OCI-LY7 (cell line): ENCODE results near the gene ZNF576. TPM values are rescaled to one million over a fixed set of nuclear protein-coding genes. Genes with fewer than 3 reads are reported as not detected.

Experiments
- BruUV-seq: library from RNA; stranded (reverse); fragments of 400-500 nt; replicated peaks from 2 replicates; lab custom pipeline; 2021; lab: Mats Ljungman, UMichigan
- CTCF ChIA-PET: fragments of 300-600 bp; sonication (Branson Sonifier 250); formaldehyde crosslinking; loops from one replicate; lab custom pipeline; 2022; ENCODE audit warnings: antibody characterized with exemption; ENCODE audit not compliant: unreplicated experiment; lab: Charles Lee
- POLR2A ChIA-PET: fragments of 300-600 bp; sonication (Branson Sonifier 250); formaldehyde crosslinking; loops from one replicate; lab custom pipeline; 2022; ENCODE audit warnings: antibody characterized with exemption; lab: Charles Lee
- DNase-seq: peaks from one replicate; pipeline ENCODE4 v3.0.0-alpha.2; 2015; ENCODE audit warnings: low spot score
- H2AFZ ChIP-seq: fragments of 200-600 bp; sonication (generic), shearing (Covaris generic); 2 replicates; pipeline ENCODE4 v1.6.1; 2014; ENCODE audit warnings: mild to moderate bottlenecking, antibody characterized with exemption, low read length, moderate library complexity
- H3K27ac ChIP-seq: fragments of 200-600 bp; sonication (generic); 2 replicates; pipeline ENCODE4 v1.5.1; 2014; ENCODE audit warnings: mixed run types, low read depth, mild to moderate bottlenecking, moderate library complexity, low read length, inconsistent platforms; ENCODE audit not compliant: poor library complexity, severe bottlenecking
- H3K36me3 ChIP-seq: fragments of 200-600 bp; sonication (generic); 2 replicates; pipeline ENCODE4 v1.6.1; 2014; ENCODE audit warnings: mild to moderate bottlenecking, antibody characterized with exemption, low read length, moderate library complexity, mixed read lengths; ENCODE audit not compliant: insufficient read depth
- H3K4me1 ChIP-seq: fragments of 200-600 bp; sonication (generic); 2 replicates; pipeline ENCODE4 v1.5.1; 2014; ENCODE audit warnings: mild to moderate bottlenecking, low read length; ENCODE audit not compliant: insufficient read depth, poor library complexity, severe bottlenecking
- H3K4me2 ChIP-seq: fragments of 200-600 bp; sonication (generic); 2 replicates; pipeline ENCODE4 v1.6.1; 2014; ENCODE audit warnings: mild to moderate bottlenecking, low read length
- H3K4me3 ChIP-seq: fragments of 200-600 bp; sonication (generic); 2 replicates; pipeline ENCODE4 v1.5.1; 2014; ENCODE audit warnings: mild to moderate bottlenecking, low read depth, low read length; ENCODE audit not compliant: poor library complexity, severe bottlenecking
- H3K79me2 ChIP-seq: fragments of 200-600 bp; sonication (generic); 2 replicates; pipeline ENCODE4 v1.6.1; 2016; ENCODE audit warnings: low read depth, mild to moderate bottlenecking, low read length, moderate library complexity, mixed read lengths; ENCODE audit not compliant: insufficient read depth
- H3K9me2 ChIP-seq: fragments of 200-600 bp; sonication (generic); 2 replicates; pipeline ENCODE4 v1.6.1; 2016; ENCODE audit warnings: mild to moderate bottlenecking, low read length, mixed read lengths; ENCODE audit not compliant: insufficient read depth
- H3K9me3 ChIP-seq: fragments of 200-600 bp; sonication (generic); 2 replicates; pipeline ENCODE4 v1.6.1; 2014; ENCODE audit warnings: mild to moderate bottlenecking, mixed run types, low read length, mixed read lengths
- H4K20me1 ChIP-seq: fragments of 200-600 bp; sonication (generic); 2 replicates; pipeline ENCODE4 v1.6.1; 2014; ENCODE audit warnings: mild to moderate bottlenecking, antibody characterized with exemption, low read length, moderate library complexity, mixed read lengths; ENCODE audit not compliant: insufficient read depth
- EZH2phosphoT487 ChIP-seq: fragments of 200-600 bp; sonication (generic); IDR thresholded peaks from 2 replicates; pipeline ENCODE4 v1.6.1; 2018; ENCODE audit warnings: low read depth, borderline replicate concordance, mild to moderate bottlenecking, mixed run types, antibody characterized with exemption, low read length, moderate library complexity, mixed read lengths
- intact Hi-C: fragments of 100-400 bp; cut with micrococcal nuclease; formaldehyde crosslinking; loops from one replicate; pipeline ENCODE4 v1.10.0; 2022; ENCODE audit not compliant: unreplicated experiment
- total RNA-seq, 2 experiments: library from RNA; depleted of rRNA in 1 of 2; stranded (reverse); fragments of >200 nt in 1 of 2; shearing (Covaris generic) in 1 of 2; gene quantifications; 2 replicates each; pipeline ENCODE4 v1.2.3, GENCODE V29; 2014 to 2022
- TF ChIP-seq, protein P1 (sequence below): fragments of 200-600 bp; sonication (generic); conservative IDR thresholded peaks from 2 replicates; pipeline ENCODE4 v1.5.1; 2014; ENCODE audit warnings: mild to moderate bottlenecking, antibody characterized with exemption, low read length, moderate library complexity, mixed read lengths

ZNF576 gene
- total RNA-seq, 2 experiments from 2014 or later: 17.8 to 20.2 TPM

- ChIA-PET POLR2A (interaction anchor here (0.5 to 1.0 kb wide), 3 partner anchors 19 to 39 kb away, joined by 3 to 4 read pairs (median 3); partner anchors contain the start of gene XRCC1), CTCF (interaction anchor here (0.5 to 1.0 kb wide), 4 partner anchors 39 to 89 kb away, joined by 3 to 6 read pairs (median 4); no protein-coding TSS in a partner anchor)
- H4K20me1 ChIP-seq: no peaks in the 10 kb centered on the region; the same call in 1 of the 2 replicates
- H3K4me1 ChIP-seq: peaks cover 20% of the 10 kb centered on the region
- peaks cover 18% of the 10 kb centered on the region for H3K36me3 ChIP-seq
- no peaks in the 10 kb centered on the region for H3K9me2 ChIP-seq
- no peak for DNase-seq
- H3K27ac ChIP-seq: no peak overlapping the region
- no peak overlapping the region for H2AFZ ChIP-seq
- H3K4me2 ChIP-seq: peak overlapping the region; percentile 79; the same call in 1 of the 2 replicates
- BruUV-seq: no TSS peak
- TF ChIP-seq EZH2phosphoT487: no peak
- TF ChIP-seq, protein P1, sequence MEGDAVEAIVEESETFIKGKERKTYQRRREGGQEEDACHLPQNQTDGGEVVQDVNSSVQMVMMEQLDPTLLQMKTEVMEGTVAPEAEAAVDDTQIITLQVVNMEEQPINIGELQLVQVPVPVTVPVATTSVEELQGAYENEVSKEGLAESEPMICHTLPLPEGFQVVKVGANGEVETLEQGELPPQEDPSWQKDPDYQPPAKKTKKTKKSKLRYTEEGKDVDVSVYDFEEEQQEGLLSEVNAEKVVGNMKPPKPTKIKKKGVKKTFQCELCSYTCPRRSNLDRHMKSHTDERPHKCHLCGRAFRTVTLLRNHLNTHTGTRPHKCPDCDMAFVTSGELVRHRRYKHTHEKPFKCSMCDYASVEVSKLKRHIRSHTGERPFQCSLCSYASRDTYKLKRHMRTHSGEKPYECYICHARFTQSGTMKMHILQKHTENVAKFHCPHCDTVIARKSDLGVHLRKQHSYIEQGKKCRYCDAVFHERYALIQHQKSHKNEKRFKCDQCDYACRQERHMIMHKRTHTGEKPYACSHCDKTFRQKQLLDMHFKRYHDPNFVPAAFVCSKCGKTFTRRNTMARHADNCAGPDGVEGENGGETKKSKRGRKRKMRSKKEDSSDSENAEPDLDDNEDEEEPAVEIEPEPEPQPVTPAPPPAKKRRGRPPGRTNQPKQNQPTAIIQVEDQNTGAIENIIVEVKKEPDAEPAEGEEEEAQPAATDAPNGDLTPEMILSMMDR: no peak
- peaks cover 29% of the 10 kb centered on the region for H3K79me2 ChIP-seq
- intact Hi-C loops: loop anchor here (10.0 kb wide), 2 partner anchors 59 to 149 kb away; partner anchors contain the start of gene ZNF575
- peak overlapping the region; percentile 86 for H3K4me3 ChIP-seq
- no peaks in the 10 kb centered on the region for H3K9me3 ChIP-seq
These were observed 2.2 kb upstream of the ZNF576 start for GRCh38 chr19:43594081-43594697.

DNA sequence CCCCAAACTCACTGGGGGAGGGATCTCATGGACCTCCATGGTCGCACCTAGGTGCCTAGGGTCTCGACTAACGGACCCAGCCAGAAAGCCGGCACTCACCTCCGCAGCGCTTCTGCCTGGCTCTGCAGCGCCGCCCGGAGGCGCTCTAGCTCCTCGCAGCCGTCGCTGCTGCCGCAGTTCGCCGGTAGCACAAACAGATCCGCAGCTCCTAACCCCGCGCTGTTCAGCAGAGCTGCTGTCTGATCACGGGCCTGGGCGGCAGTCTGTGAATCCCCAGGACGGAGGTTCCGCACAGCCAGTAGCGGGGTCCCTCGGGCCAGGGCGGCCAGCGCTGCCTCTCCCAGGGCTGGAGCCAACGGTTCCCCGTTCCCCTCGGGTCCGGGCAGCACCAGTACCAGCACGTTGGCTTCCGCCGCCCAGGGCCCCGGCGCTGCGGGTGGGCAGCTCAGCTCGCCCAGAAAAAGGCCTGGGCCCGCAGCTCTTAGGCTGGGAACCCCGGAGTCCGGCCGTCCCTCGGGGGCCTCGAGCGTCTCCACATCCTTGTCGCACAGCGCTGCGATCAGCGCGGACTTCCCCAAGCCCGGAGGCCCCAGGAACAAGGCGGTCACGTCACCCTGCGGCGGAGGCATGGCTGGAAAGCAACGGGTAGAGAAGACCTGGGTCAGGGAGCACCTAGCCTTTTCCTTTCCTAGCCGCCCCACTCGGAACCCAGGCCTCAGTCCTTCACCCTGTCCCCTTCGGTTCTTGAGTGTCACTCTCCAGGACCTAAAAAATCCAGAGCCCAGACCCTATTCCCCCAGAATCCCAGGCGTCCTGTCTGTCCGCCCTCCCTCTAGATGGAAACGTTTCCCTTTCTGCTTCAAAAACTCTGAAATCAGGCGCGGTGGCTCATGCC lies 1.4 kb upstream of the ZNF576 start:
- no peaks in the 10 kb centered on the region; the same call in 1 of the 2 replicates for H4K20me1 ChIP-seq
- H3K36me3 ChIP-seq: peaks cover 26% of the 10 kb centered on the region
- TF ChIP-seq EZH2phosphoT487: no peak
- TF ChIP-seq, protein P1: peak; percentile 85
- ChIA-PET POLR2A (interaction anchor here (0.5 to 1.0 kb wide), 3 partner anchors 20 to 40 kb away, joined by 3 to 4 read pairs (median 3); partner anchors contain the start of gene XRCC1), CTCF (interaction anchor here (0.5 to 1.1 kb wide), 5 partner anchors 39 to 90 kb away, joined by 3 to 6 read pairs (median 3); no protein-coding TSS in a partner anchor)
- peaks cover 32% of the 10 kb centered on the region for H3K79me2 ChIP-seq
- peak; percentile 81 for DNase-seq
- peak overlapping the region; percentile 26 for H3K27ac ChIP-seq
- peak overlapping the region; percentile 29; the same call in 1 of the 2 replicates for H2AFZ ChIP-seq
- H3K4me1 ChIP-seq: peaks cover 16% of the 10 kb centered on the region
- H3K9me2 ChIP-seq: no peaks in the 10 kb centered on the region
- intact Hi-C loops: loop anchor here (10.0 kb wide), 2 partner anchors 60 to 150 kb away; partner anchors contain the start of gene ZNF575
- BruUV-seq: no TSS peak
- peak overlapping the region; percentile 79 for H3K4me2 ChIP-seq
- peak overlapping the region; percentile 86 for H3K4me3 ChIP-seq
- no peaks in the 10 kb centered on the region for H3K9me3 ChIP-seq
